HEK293 (cell line): ENCODE data around the gene B3GNT9.

Source experiments
- CTCF ChIA-PET: fragments of 350-600 bp; formaldehyde crosslinking; extraction: SDS; loops from one replicate; lab custom pipeline; 2021; ENCODE audit warnings: antibody characterized with exemption; lab: Yijun Ruan, JAX
- POLR2A ChIA-PET: fragments of 300-600 bp; formaldehyde crosslinking; extraction: SDS; loops from one replicate; lab custom pipeline; 2020; ENCODE audit warnings: antibody characterized with exemption, inconsistent platforms; lab: Yijun Ruan, JAX
- H3K27ac ChIP-seq: fragments of 200-500 bp; sonication (Bioruptor generic); 2 replicates; pipeline ENCODE4 v1.5.1; 2014; ENCODE audit warnings: low read depth, low read length, control low read depth, inconsistent platforms; ENCODE audit errors: extremely low read depth
- H3K36me3 ChIP-seq, 2 experiments: fragments of 200-500 bp in 1 of 2; sonication (Bioruptor generic) in 1 of 2; 1 replicate in 1 of 2; 2 replicates in 1 of 2; pipeline ENCODE4 v1.5.1; 2014 to 2017; ENCODE audit warnings: inconsistent platforms in 2 of 2, low read length in 2 of 2; ENCODE audit not compliant: control insufficient read depth in 2 of 2, insufficient read depth in 1 of 2
- H3K4me1 ChIP-seq: fragments of 200-500 bp; sonication (Bioruptor generic); 2 replicates; pipeline ENCODE4 v1.5.1; 2014; ENCODE audit warnings: mild to moderate bottlenecking, low read length, inconsistent platforms; ENCODE audit not compliant: control insufficient read depth, insufficient read depth
- H3K4me3 ChIP-seq: 2 replicates; pipeline ENCODE4 v1.5.1; 2011; ENCODE audit warnings: low read depth, mild to moderate bottlenecking, control low read depth, low read length, moderate library complexity
- H3K9me3 ChIP-seq: fragments of 200-500 bp; sonication (Bioruptor generic); 2 replicates; pipeline ENCODE4 v1.5.1; 2014; ENCODE audit warnings: low read depth, low read length, inconsistent platforms; ENCODE audit not compliant: control insufficient read depth, insufficient read depth
- ATF2 ChIP-seq: fragments of 450-650 bp; formaldehyde crosslinking; IDR thresholded peaks from 2 replicates; pipeline ENCODE4 v1.5.1; 2016; ENCODE audit warnings: missing biosample characterization, missing genetic modification characterization, low read depth
- GLIS2 ChIP-seq: fragments of 450-650 bp; formaldehyde crosslinking; IDR thresholded peaks from 2 replicates; pipeline ENCODE4 v1.5.1; 2016; ENCODE audit warnings: missing biosample characterization, missing genetic modification characterization
- KLF7 ChIP-seq: fragments of 450-650 bp; formaldehyde crosslinking; IDR thresholded peaks from 2 replicates; pipeline ENCODE4 v1.5.1; 2016; ENCODE audit warnings: missing biosample characterization, missing genetic modification characterization, borderline replicate concordance
- OSR2 ChIP-seq: fragments of 450-650 bp; formaldehyde crosslinking; IDR thresholded peaks from 2 replicates; pipeline ENCODE4 v1.5.1; 2016; ENCODE audit warnings: missing biosample characterization, missing genetic modification characterization
- PRDM2 ChIP-seq: fragments of 450-650 bp; formaldehyde crosslinking; IDR thresholded peaks from 2 replicates; pipeline ENCODE4 v1.5.1; 2016; ENCODE audit warnings: missing biosample characterization, missing genetic modification characterization, borderline replicate concordance
- YY1 ChIP-seq: fragments of 450-650 bp; formaldehyde crosslinking; IDR thresholded peaks from 2 replicates; pipeline ENCODE4 v1.5.1; 2018; ENCODE audit warnings: missing biosample characterization, missing genetic modification characterization
- ZBTB1 ChIP-seq: fragments of 450-650 bp; formaldehyde crosslinking; IDR thresholded peaks from 2 replicates; pipeline ENCODE4 v1.5.1; 2016; ENCODE audit warnings: missing biosample characterization, missing genetic modification characterization
- ZBTB6 ChIP-seq: fragments of 450-650 bp; formaldehyde crosslinking; IDR thresholded peaks from 2 replicates; pipeline ENCODE4 v1.5.1; 2017; ENCODE audit warnings: missing biosample characterization, missing genetic modification characterization
- ZFP37 ChIP-seq: fragments of 450-650 bp; formaldehyde crosslinking; IDR thresholded peaks from 2 replicates; pipeline ENCODE4 v1.5.1; 2016; ENCODE audit warnings: missing biosample characterization, missing genetic modification characterization
- ZNF10 ChIP-seq: fragments of 450-650 bp; formaldehyde crosslinking; IDR thresholded peaks from 2 replicates; pipeline ENCODE4 v1.5.1; 2017; ENCODE audit warnings: missing biosample characterization, missing genetic modification characterization
- ZNF174 ChIP-seq: fragments of 450-650 bp; formaldehyde crosslinking; IDR thresholded peaks from 2 replicates; pipeline ENCODE4 v1.5.0; 2017; ENCODE audit warnings: missing biosample characterization, mild to moderate bottlenecking, missing genetic modification characterization
- ZNF19 ChIP-seq: fragments of 450-650 bp; formaldehyde crosslinking; IDR thresholded peaks from 2 replicates; pipeline ENCODE4; 2016; ENCODE audit warnings: missing biosample characterization, missing genetic modification characterization, low read depth
- ZNF248 ChIP-seq: fragments of 450-650 bp; formaldehyde crosslinking; IDR thresholded peaks from 2 replicates; pipeline ENCODE4 v1.5.1; 2017; ENCODE audit warnings: missing biosample characterization, missing genetic modification characterization
- ZNF292 ChIP-seq: fragments of 450-650 bp; formaldehyde crosslinking; IDR thresholded peaks from 2 replicates; pipeline ENCODE4 v1.5.1; 2016; ENCODE audit warnings: low read depth, missing biosample characterization, missing genetic modification characterization, borderline replicate concordance
- ZNF335 ChIP-seq: fragments of 450-650 bp; formaldehyde crosslinking; conservative IDR thresholded peaks from 2 replicates; pipeline ENCODE4 v1.5.1; 2016; ENCODE audit warnings: missing biosample characterization, missing genetic modification characterization
- ZNF48 ChIP-seq: fragments of 450-650 bp; formaldehyde crosslinking; IDR thresholded peaks from 2 replicates; pipeline ENCODE4 v1.5.1; 2016; ENCODE audit warnings: missing biosample characterization, missing genetic modification characterization
- ZNF513 ChIP-seq: fragments of 450-650 bp; IDR thresholded peaks from 2 replicates; pipeline ENCODE4 v1.5.1; 2018; ENCODE audit warnings: missing biosample characterization, missing genetic modification characterization
- ZNF658 ChIP-seq: fragments of 450-650 bp; formaldehyde crosslinking; IDR thresholded peaks from 2 replicates; pipeline ENCODE4; 2016; ENCODE audit warnings: missing biosample characterization, missing genetic modification characterization
- ZNF692 ChIP-seq: fragments of 450-650 bp; formaldehyde crosslinking; IDR thresholded peaks from 2 replicates; pipeline ENCODE4 v1.5.1; 2016; ENCODE audit warnings: missing biosample characterization, missing genetic modification characterization

Gene B3GNT9

GRCh38 chr16:67156143-67156844, 5.5 kb upstream of the B3GNT9 start:
- no peak overlapping the region for H3K4me3 ChIP-seq
- CTCF ChIA-PET: interaction anchor here (0.5 to 7.4 kb wide), 21 partner anchors 11 to 261 kb away, joined by 3 to 155 read pairs (median 8); partner anchors contain the start of genes CES3 and PHAF1
- no peaks in the 10 kb centered on the region for H3K9me3 ChIP-seq
- POLR2A ChIA-PET: interaction anchor here (1.3 to 2.0 kb wide), 2 partner anchors 14 to 143 kb away, joined by 4 to 5 read pairs; partner anchors contain the start of gene NOL3
- 0 out of 2 replicates have a peak, but pooled peaks cover 2% of the 10 kb centered on the region for H3K4me1 ChIP-seq
- TF ChIP-seq ZNF48 (no peak), ZBTB6 (tag by site-specific recombination) (no peak), ZBTB1 (tag by site-specific recombination) (no peak), ZNF10 (tag by site-specific recombination) (no peak), ZNF292 (tag by site-specific recombination) (no peak), ZNF335 (no peak), KLF7 (tag by site-specific recombination) (no peak), ZNF658 (no peak), ZFP37 (tag by site-specific recombination) (no peak), GLIS2 (tag by site-specific recombination) (no peak), ZNF692 (tag by site-specific recombination) (no peak), ZNF19 (tag by site-specific recombination) (no peak), ZNF513 (tag by site-specific recombination) (no peak), PRDM2 (tag by site-specific recombination) (no peak), ZNF174 (tag by site-specific recombination) (no peak), OSR2 (no peak), ATF2 (no peak), ZNF248 (tag by site-specific recombination) (no peak), YY1 (tag by site-specific recombination) (no peak)
- TF ChIP-seq, all 188 proteins: peak for 0
- Histone ChIP-seq H3K27ac (no peak overlapping the region), H3K36me3 (no peaks in the 10 kb centered on the region)
